Measurements from ENCODE around the gene ENO4. TPM values are rescaled to one million over a fixed set of nuclear protein-coding genes. Genes with fewer than 3 reads are reported as not detected.

ENO4 gene
- total RNA-seq, 2 experiments from 2014 or later: not detected

DNA sequence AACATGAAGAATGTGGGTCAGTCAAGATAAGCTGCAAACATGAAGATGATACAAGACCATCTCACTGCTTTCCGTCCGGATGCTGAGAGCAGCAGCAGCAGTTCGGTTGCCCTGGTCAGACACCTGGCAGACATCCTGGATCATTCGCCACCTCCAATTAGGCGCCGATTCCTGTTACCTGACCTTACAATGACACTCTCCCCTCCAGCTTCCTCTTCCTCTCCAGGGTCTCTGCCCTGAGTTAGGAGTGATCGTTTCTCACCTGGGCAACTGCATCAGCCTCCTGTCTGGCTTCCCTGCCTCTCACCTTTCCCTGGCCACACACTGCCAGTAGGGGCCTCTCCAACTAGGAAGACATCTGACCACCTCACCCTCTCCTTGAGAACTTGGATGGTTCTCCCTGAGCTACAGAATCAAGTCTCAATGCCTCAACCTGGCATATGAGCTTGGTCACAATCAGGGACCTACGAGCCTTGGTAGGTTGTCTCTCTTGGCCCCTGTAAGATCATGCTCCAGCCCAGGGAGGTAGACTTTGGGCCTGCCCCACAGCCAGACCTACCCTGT lies 31.4 kb upstream of the ENO4 start:
- Mint-ChIP-seq H3K4me3 (no peak overlapping the region), H3K27ac (no peak overlapping the region), H3K27me3 (peaks cover 46% of the 10 kb centered on the region), H3K4me1 (no peaks in the 10 kb centered on the region), H3K9me3 (no peaks in the 10 kb centered on the region), H3K36me3 (no peaks in the 10 kb centered on the region)
- no peak for DNase-seq

DNA sequence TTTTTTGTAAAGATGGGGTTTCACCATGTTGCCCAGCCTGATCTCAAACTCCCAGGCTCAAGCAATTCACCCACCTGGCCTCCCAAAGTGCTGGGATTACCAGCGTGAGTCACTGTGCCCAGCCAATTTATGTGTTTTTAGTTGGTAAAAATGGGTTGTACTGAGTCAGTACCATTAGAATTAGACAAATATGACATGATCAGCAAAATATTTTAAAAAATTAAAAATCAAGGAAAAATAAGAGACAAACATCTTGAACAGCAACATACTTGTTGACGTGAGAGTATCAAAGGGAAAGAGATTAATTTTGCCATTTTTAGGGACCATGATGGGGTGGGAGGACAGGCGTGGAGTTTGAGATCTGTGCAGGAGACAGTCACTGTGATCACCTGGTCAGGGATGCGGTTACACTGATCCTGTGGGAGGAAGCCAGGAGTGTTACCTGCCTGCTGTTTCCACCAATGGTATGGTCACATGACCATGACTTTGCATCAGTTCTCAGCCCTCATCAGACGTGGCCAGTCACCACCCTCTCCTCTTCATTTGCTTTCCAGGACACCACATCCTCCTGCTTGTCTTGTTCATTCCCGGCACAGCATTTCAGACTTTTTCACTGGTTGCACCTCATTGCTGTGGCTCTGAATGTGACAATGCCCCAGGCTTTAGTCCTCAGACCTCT lies 29.2 kb upstream of the ENO4 start:
- Mint-ChIP-seq H3K27me3 (peaks cover 41% of the 10 kb centered on the region), H3K4me1 (no peaks in the 10 kb centered on the region), H3K4me3 (no peak overlapping the region), H3K9me3 (no peaks in the 10 kb centered on the region), H3K36me3 (no peaks in the 10 kb centered on the region), H3K27ac (no peak overlapping the region)
- DNase-seq: no peak

GRCh38 chr10:116825901-116826300 lies 23.4 kb upstream of the ENO4 start:
- Mint-ChIP-seq H3K27ac (no peak overlapping the region), H3K9me3 (peaks cover 3% of the 10 kb centered on the region), H3K4me3 (no peak overlapping the region), H3K27me3 (peaks cover 26% of the 10 kb centered on the region), H3K36me3 (no peaks in the 10 kb centered on the region), H3K4me1 (peaks cover 2% of the 10 kb centered on the region)
- DNase-seq: no peak

DNA sequence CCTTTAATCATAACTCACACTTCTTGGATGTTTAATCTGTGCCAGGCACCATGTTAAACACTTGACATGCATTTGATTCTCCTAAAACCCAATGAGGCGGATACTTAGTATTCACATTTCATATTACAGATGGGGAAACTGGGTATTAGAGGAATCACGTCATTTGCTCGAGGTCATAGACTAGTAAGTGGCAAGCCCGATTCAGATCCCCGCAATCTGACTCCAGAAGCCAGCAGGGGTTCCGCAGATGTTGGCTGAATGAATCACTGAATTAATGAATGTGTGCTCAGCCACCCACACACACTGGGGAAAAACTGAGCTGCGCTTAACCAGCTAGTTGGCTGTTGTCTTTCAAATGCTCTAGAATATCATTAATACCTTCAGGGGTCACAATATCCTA lies 22.5 kb upstream of the ENO4 start:
- Mint-ChIP-seq H3K27ac (no peak overlapping the region), H3K9me3 (peaks cover 3% of the 10 kb centered on the region), H3K4me1 (peaks cover 2% of the 10 kb centered on the region), H3K36me3 (no peaks in the 10 kb centered on the region), H3K27me3 (peaks cover 23% of the 10 kb centered on the region), H3K4me3 (no peak overlapping the region)
- DNase-seq: no peak

- no peak overlapping the region for H3K27ac Mint-ChIP-seq
These were observed 22.1 kb upstream of the ENO4 start for GRCh38 chr10:116827214-116827671.

DNA sequence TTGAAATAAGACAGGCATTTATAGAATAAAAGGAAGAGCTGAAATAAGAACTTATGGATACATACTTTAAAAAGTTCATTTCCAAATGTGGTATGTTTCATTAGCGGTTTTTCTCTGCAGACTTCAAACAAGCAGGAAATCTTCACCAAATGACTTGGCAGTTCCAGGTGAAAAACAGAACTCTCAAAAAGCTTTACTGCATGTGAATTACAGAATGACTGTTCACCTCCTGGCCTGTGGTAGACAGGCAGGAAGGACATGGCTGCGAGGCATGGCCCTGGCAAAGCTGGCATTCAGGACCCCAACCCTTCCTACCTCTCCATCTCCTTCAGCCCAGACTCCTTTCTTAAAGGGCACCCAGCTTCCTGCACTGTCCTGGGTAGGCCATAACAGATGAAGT lies 21.2 kb upstream of the ENO4 start:
- no peaks in the 10 kb centered on the region for H3K36me3 Mint-ChIP-seq
- peaks cover 15% of the 10 kb centered on the region for H3K27me3 Mint-ChIP-seq
- peaks cover 3% of the 10 kb centered on the region for H3K9me3 Mint-ChIP-seq
- H3K4me1 Mint-ChIP-seq: peaks cover 2% of the 10 kb centered on the region
- H3K27ac Mint-ChIP-seq: no peak overlapping the region
- no peak for DNase-seq
- H3K4me3 Mint-ChIP-seq: no peak overlapping the region

More at GRCh38 chr10:116827214-116827671, 22.1 kb upstream of the ENO4 start:
- Mint-ChIP-seq H3K4me3 (no peak overlapping the region), H3K4me1 (peaks cover 2% of the 10 kb centered on the region), H3K9me3 (peaks cover 3% of the 10 kb centered on the region), H3K27me3 (peaks cover 20% of the 10 kb centered on the region), H3K36me3 (no peaks in the 10 kb centered on the region)
- DNase-seq: no peak

DNA sequence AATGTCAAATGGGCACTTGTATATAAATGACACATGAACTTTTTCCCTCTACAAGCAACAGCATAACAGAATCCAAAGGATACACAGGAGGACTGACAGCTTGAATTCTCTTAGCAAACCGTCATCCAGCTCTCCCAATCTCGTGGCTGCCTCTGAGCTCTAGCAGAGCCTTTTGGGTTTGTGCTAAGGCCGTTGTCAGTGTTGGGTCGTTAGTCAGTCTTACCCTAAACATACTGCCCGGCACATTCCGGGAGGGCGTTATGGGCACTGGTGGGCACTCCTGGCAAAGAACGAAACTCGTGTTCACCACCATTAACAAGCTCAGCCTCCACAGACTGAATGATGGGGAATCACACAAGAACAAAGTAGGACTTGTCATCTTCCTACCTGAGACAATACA lies 19.6 kb upstream of the ENO4 start:
- Mint-ChIP-seq H3K27ac (no peak overlapping the region), H3K9me3 (peaks cover 3% of the 10 kb centered on the region), H3K36me3 (no peaks in the 10 kb centered on the region), H3K27me3 (peaks cover 10% of the 10 kb centered on the region), H3K4me1 (peaks cover 2% of the 10 kb centered on the region), H3K4me3 (no peak overlapping the region)
- no peak for DNase-seq

- DNase-seq: no peak
- H3K4me3 Mint-ChIP-seq: peak overlapping the region; percentile 9
- H3K27ac Mint-ChIP-seq: no peak overlapping the region
- H3K9me3 Mint-ChIP-seq: peaks cover 3% of the 10 kb centered on the region
- peaks cover 2% of the 10 kb centered on the region for H3K4me1 Mint-ChIP-seq
- no peaks in the 10 kb centered on the region for H3K36me3 Mint-ChIP-seq
- peaks cover 10% of the 10 kb centered on the region for H3K27me3 Mint-ChIP-seq
These were observed 18.2 kb upstream of the ENO4 start for GRCh38 chr10:116831086-116831485.

DNA sequence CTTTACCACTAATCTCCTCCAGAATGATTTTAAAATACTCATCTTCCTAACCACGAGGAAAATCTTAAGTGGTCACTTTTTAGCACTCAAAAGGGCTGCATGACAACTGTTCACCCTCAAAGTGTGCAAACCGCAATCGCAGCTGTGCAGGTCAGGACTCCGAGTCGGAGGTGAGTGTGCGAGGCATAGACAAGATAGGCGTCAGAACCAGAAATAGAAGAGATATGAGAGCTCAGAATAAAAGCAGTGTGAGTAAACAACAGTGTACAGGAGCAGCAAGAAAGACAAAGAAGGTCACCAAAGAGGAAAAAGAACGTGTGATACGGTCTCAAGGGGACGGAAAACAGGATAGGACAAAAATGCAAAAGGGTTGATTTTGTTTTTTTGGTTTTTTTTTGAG lies 17.5 kb upstream of the ENO4 start:
- Mint-ChIP-seq H3K27me3 (peaks cover 17% of the 10 kb centered on the region), H3K27ac (no peak overlapping the region), H3K4me3 (no peak overlapping the region), H3K4me1 (peaks cover 2% of the 10 kb centered on the region), H3K9me3 (peaks cover 3% of the 10 kb centered on the region), H3K36me3 (no peaks in the 10 kb centered on the region)
- DNase-seq: no peak

DNA sequence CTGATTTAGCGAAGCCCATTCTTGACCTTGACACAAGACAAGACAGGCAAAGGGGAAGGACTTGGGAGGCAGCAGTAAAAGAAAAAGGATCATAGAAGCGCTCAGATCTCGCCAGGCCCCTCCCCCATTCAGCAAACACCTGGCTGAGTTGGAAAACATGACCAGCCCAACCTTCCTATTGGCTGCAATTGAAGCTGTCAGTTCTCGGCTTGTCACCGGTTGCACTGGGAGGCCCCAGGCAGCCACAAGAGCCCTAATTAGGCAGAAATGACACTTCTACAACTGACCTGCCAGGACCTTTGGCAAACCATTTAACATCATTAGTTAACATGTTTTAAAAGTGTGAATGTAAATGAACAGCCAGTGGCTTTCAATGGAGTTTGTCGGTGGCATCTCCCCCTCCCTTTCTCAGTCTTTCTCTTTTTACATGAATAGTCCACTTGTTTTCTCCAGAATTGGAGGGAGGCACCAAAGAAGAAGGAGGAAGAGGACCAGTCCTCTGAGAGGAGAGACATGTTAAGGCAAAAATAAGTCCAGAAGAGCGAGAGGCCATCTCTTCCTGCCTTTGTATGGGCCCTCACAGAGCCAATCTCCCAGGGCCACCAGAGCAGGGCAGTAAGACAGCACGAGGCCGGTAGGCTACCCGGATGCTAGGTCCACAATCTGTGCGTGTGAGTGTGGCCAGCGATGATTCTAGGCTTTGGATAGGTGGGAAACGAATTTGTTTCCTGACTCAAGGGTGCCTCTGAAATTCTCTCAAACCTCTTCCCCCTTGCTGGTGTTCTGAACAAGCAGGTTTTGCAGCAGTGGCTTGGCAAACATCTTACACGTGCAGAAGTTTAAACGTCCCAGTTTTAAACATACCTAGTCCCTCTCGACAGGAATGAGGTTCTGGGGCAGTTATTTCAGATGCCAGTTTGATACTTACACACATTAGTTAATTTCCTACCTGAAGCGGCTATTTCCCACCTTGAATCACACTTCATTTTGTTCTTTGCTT lies 15.0 kb upstream of the ENO4 start:
- H3K27ac Mint-ChIP-seq: no peak overlapping the region
- no peak overlapping the region for H3K4me3 Mint-ChIP-seq
- H3K36me3 Mint-ChIP-seq: no peaks in the 10 kb centered on the region
- peaks cover under 1% of the 10 kb centered on the region for H3K9me3 Mint-ChIP-seq
- H3K27me3 Mint-ChIP-seq: peaks cover 12% of the 10 kb centered on the region
- DNase-seq: no peak
- no peaks in the 10 kb centered on the region for H3K4me1 Mint-ChIP-seq

- Mint-ChIP-seq H3K27ac (no peak overlapping the region), H3K4me3 (no peak overlapping the region), H3K36me3 (no peaks in the 10 kb centered on the region), H3K27me3 (peaks cover 12% of the 10 kb centered on the region), H3K9me3 (no peaks in the 10 kb centered on the region), H3K4me1 (no peaks in the 10 kb centered on the region)
- no peak for DNase-seq
These were observed 13.6 kb upstream of the ENO4 start for GRCh38 chr10:116835658-116836057.

GRCh38 chr10:116836083-116836482 lies 13.2 kb upstream of the ENO4 start:
- DNase-seq: no peak
- Mint-ChIP-seq H3K27ac (no peak overlapping the region), H3K9me3 (no peaks in the 10 kb centered on the region), H3K27me3 (peaks cover 14% of the 10 kb centered on the region), H3K4me1 (no peaks in the 10 kb centered on the region), H3K36me3 (no peaks in the 10 kb centered on the region), H3K4me3 (no peak overlapping the region)

- no peak for DNase-seq
- H3K27me3 Mint-ChIP-seq: peaks cover 12% of the 10 kb centered on the region
- no peaks in the 10 kb centered on the region for H3K4me1 Mint-ChIP-seq
- H3K27ac Mint-ChIP-seq: no peak overlapping the region
- no peak overlapping the region for H3K4me3 Mint-ChIP-seq
- H3K36me3 Mint-ChIP-seq: no peaks in the 10 kb centered on the region
- H3K9me3 Mint-ChIP-seq: no peaks in the 10 kb centered on the region
These were observed 12.3 kb upstream of the ENO4 start for GRCh38 chr10:116836902-116837523.

GRCh38 chr10:116838143-116838725 lies 11.1 kb upstream of the ENO4 start:
- Mint-ChIP-seq H3K4me3 (no peak overlapping the region), H3K4me1 (no peaks in the 10 kb centered on the region), H3K9me3 (no peaks in the 10 kb centered on the region), H3K27ac (no peak overlapping the region), H3K27me3 (peaks cover 17% of the 10 kb centered on the region), H3K36me3 (no peaks in the 10 kb centered on the region)
- no peak for DNase-seq
